ENCODE data around the gene LCA5. TPM values are rescaled to one million over a fixed set of nuclear protein-coding genes. Genes with fewer than 3 reads are reported as not detected.

LCA5 gene
- total and polyA plus RNA-seq, 12 donors: 0.94 to 2.7 (median 2.1) TPM

DNA sequence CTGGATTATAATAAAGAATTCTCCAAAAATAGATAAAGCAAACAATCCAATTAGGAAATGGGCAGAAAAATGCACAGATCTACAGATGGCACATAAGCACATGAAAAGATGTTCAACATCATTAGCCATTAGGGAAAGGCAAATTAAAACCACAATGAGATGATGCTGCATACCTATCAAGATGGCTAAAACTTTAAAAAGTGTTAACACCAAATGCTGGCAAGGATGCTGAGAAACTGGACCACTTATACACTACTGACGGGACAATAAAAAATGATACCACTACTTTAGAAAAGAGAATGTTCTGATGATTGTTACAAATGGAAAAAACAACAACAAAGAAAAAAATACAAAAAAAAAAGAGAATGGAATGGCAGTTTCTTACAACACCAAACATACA is 26.5 kb downstream of the LCA5 start:
- H3K27ac ChIP-seq: no peak overlapping the region
- H3K4me3 ChIP-seq: no peak overlapping the region
- WGBS, 2 donors: 39% methylated on average over 1 of the region's 1 CpG
- intact Hi-C loops (cut with DNase I): no loop called here
- DNase-seq (no peak), ATAC-seq (no peak)
- H3K9me3 ChIP-seq: peaks cover 0 to 6% (median 0%) of the 10 kb centered on the region in 11 donors
- TF ChIP-seq, protein P1, sequence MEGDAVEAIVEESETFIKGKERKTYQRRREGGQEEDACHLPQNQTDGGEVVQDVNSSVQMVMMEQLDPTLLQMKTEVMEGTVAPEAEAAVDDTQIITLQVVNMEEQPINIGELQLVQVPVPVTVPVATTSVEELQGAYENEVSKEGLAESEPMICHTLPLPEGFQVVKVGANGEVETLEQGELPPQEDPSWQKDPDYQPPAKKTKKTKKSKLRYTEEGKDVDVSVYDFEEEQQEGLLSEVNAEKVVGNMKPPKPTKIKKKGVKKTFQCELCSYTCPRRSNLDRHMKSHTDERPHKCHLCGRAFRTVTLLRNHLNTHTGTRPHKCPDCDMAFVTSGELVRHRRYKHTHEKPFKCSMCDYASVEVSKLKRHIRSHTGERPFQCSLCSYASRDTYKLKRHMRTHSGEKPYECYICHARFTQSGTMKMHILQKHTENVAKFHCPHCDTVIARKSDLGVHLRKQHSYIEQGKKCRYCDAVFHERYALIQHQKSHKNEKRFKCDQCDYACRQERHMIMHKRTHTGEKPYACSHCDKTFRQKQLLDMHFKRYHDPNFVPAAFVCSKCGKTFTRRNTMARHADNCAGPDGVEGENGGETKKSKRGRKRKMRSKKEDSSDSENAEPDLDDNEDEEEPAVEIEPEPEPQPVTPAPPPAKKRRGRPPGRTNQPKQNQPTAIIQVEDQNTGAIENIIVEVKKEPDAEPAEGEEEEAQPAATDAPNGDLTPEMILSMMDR (IDR thresholded peaks at IDR 0.05): no peak
- H3K27me3 ChIP-seq: no peaks in the 10 kb centered on the region
- no peaks in the 10 kb centered on the region for H3K4me1 ChIP-seq
- H3K36me3 ChIP-seq: peaks cover 0 to 56% (median 0%) of the 10 kb centered on the region in 9 donors

DNA sequence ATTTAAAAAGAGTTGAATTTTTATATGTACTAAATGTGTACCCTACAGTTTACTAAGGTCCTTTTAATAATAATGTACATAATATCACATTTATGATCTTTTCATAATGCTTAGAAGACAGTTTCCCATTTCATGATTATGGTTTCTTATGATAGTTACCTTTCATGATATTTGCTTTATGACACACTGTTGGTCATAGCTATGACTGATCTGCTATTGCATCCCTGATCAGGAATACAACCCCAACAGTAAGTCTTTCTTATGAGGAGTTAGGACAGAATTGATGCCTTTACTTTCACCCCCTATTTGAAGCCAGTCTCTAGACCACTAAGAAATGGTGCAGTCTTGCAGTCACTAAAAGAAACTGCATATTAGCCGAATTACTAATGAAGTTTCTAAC is 31.0 kb downstream of the LCA5 start:
- no peak for DNase-seq
- WGBS, 2 donors: 90 to 94% methylated on average over 1 of the region's 1 CpG
- intact Hi-C loops (cut with DNase I): no loop called here
- Histone ChIP-seq H3K4me1 (no peaks in the 10 kb centered on the region), H3K9me3 (peaks cover 0 to 6% (median 0%) of the 10 kb centered on the region in 11 donors), H3K27ac (no peak overlapping the region), H3K36me3 (peaks cover 0 to 23% (median 0%) of the 10 kb centered on the region in 9 donors), H3K27me3 (no peaks in the 10 kb centered on the region), H3K4me3 (no peak overlapping the region)
- no peak for ATAC-seq
- TF ChIP-seq, protein P1 (IDR thresholded peaks at IDR 0.05): no peak

DNA sequence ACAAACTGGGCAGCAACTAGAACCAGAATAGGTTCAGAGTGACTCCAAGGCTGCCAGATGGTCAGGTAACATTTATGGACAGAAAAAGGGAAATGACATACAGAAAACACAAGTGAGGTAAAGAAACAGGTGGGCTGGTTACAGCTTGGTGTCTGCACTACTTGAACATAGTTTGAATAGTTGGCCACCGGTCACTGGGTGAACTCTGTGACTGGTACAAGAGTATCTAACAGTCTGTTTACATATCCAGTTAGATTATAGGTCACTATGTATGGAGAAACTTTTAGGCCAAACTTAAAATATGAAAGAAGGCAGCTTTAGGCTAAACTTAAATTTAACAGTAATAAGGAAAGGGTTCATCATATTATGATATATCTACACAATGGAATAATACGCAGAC is 32.9 kb downstream of the LCA5 start:
- ATAC-seq (no peak), DNase-seq (no peak)
- Histone ChIP-seq H3K4me1 (no peaks in the 10 kb centered on the region), H3K27ac (no peak overlapping the region), H3K9me3 (no peaks in the 10 kb centered on the region), H3K36me3 (peaks cover 0 to 16% (median 0%) of the 10 kb centered on the region in 9 donors), H3K4me3 (no peak overlapping the region), H3K27me3 (no peaks in the 10 kb centered on the region)
- intact Hi-C loops (cut with DNase I): no loop called here
- TF ChIP-seq, protein P1 (IDR thresholded peaks at IDR 0.05): no peak
- 91 to 92% methylated on average over 2 of the region's 2 CpGs for WGBS, 2 donors

DNA sequence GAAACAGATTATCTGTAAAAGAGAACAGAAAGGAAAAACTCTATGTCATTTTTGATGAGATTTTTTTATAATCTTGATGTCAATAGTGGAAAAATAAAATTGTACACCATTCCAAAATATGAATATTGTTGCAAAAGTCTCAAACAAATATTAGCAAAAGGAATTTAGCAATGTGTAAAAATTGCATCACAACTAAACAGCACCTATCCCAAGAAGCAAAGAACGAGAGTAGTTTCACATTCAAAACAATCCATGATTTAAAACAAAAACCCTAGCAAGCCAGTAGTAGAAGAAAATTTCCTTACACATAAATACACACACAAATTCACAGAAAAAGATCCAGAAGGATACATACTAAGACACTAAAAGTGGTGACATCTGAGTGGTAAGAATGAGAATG is 38.4 kb downstream of the LCA5 start:
- DNase-seq (no peak), ATAC-seq (no peak)
- TF ChIP-seq, protein P1 (IDR thresholded peaks at IDR 0.05): no peak
- intact Hi-C loops (cut with DNase I): no loop called here
- H3K36me3 ChIP-seq: no peaks in the 10 kb centered on the region
- H3K27ac ChIP-seq: no peak overlapping the region
- H3K9me3 ChIP-seq: no peaks in the 10 kb centered on the region
- no peaks in the 10 kb centered on the region for H3K4me1 ChIP-seq
- no peaks in the 10 kb centered on the region for H3K27me3 ChIP-seq
- H3K4me3 ChIP-seq: no peak overlapping the region
- WGBS, 2 donors: 76 to 79% methylated on average over 1 of the region's 1 CpG

All from heart right ventricle (tissue), 16 donors.